NCI-H526 treated with DMSO at 0.1 percent for 48 hours (cell line): Measurements from ENCODE around the gene OXSR1.

Experiments used
- DNase-seq: peaks from one replicate; lab custom pipeline; 2025; lab: John Stamatoyannopoulos, UW

OXSR1 gene

DNA sequence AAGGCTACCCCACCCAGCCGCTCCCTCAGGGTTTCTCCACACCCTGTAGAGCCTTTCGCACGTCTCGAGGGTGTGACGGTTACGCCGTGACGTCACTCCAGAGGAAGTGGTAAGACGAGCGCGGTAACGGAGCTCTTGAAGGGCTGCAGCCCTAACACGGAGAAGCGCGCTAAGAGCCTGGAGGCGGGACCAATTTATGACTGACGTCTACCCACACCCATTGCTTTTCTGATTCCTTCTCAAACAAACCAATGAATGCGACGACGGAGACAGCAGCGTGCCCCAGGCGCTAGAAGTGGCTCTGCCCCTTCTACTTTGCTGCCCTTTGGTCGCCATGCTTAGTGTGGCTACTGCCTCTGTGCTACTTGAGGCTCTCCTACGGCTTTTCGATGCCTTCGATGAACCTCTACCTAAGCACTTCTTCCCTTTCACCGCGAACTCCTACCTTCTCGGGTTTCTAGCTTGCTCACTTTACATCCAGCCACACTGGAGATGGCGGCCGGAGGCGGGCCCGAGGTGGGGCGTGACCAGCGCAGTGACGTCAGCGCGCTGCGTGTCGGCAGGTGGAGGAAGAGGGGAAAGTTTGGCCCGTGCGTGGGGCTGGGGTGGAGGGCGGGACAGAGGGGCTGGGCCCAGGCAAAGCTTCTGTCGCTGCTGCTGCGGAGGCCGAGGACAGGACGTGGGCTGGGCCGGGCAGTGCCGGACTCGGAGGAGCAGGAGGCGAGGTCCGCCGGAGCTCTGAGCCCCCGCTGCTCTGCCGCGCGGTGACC is at the start of gene OXSR1:
TSS of gene OXSR1 (plus strand) at position 586 of the 770 bp plus-strand sequence. CDS start 340 bp downstream, outside the sequence.
- DNase-seq: peak; percentile 98

DNA sequence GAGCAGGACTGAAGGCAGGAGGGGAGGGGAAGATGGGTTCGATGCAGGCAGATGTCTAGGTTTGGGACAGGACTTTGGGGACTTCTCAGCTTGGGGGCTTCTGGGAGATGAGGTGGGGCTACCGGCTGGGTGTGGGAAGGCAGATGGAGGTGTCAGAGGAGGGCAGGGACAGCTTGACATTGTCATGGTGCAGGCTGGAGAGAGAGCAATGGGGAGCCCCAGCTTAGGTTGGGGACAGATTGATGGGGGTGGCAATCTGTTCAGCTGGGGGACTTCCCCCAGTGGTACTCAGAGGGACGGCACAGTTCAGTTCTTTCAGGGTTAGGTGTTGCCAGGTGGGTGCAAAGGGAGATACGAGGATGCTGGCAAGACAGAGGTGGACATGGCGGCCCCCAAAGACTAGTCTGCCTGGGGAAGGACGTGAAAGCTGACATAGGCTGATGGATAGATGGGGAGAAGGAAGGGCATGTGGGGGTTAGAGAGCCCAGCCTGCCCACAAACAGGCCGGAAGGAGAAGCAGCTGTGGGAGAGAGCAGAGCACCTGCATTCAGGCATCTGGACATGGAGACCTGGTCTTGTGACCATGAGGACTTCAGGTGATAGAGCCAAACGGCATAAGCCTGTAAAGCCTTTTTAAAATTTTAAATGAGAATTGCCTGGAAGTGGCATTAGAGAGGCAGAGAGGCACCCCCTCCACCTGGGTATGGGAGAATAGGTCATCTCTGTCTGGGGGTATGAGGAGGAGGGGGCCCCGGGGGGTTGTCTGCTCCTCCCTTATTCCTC is 49.5 kb upstream of the OXSR1 start:
- DNase-seq: no peak

DNA sequence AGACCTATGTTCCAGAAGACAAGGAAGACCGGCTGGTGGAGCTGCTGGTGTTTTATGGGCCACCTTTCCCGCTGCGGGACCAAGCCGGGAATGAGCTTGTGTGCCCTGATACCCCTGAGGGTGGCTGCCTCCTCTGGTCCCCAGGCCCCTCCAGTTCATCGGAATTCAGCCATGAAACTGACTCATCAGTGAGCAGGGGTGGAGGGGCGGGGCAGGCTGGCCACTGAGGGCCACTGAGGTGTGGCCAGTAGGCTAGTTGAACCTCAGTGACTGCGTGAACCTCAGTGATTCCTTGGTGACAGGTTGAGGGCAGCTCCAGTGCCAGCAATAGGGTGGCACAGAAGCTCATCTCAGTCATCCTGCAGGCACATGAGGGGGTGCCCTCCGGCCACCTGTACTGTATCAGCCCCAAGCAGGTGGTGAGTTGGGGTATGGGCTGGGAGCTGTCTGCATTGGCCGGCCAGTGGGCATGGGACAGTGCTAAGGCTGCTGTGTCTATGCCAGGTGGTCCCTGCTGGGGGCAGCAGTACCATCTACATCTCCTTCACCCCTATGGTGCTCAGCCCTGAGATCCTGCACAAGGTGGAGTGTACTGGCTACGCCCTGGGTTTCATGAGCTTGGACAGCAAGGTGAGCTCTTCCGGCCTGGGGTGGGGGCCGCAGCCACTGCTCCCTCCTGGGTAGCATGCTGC is 48.7 kb upstream of the OXSR1 start:
- no peak for DNase-seq

DNA sequence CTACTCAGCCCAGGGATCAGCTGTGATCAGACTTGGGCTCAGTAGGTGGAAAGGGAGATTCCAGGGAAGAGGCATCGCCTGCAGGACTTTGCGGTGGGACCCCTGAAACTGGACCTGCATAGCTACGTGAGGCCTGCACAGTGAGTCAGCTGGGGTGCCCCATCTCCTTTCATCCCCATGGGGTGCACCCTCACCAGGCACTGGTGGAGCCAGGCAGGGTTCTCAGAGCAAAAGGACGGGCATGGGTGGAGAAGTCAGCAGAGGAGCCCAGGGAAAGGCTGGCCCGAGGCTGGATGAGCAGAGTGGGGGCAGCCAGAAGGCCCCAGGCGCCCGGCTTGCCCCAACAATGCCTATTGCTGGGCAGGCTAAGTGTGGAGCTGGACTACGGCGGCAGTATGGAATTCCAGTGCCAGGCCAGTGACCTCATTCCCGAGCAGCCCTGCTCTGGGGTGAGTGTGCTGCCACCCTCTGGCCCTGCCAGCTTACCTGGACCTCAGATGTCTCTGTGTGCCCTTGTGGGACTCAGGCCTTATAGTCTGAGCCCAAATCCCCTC is 48.1 kb upstream of the OXSR1 start:
- no peak for DNase-seq

GRCh38 chr3:38117748-38118420 is 47.5 kb upstream of the OXSR1 start:
- DNase-seq: no peak

DNA sequence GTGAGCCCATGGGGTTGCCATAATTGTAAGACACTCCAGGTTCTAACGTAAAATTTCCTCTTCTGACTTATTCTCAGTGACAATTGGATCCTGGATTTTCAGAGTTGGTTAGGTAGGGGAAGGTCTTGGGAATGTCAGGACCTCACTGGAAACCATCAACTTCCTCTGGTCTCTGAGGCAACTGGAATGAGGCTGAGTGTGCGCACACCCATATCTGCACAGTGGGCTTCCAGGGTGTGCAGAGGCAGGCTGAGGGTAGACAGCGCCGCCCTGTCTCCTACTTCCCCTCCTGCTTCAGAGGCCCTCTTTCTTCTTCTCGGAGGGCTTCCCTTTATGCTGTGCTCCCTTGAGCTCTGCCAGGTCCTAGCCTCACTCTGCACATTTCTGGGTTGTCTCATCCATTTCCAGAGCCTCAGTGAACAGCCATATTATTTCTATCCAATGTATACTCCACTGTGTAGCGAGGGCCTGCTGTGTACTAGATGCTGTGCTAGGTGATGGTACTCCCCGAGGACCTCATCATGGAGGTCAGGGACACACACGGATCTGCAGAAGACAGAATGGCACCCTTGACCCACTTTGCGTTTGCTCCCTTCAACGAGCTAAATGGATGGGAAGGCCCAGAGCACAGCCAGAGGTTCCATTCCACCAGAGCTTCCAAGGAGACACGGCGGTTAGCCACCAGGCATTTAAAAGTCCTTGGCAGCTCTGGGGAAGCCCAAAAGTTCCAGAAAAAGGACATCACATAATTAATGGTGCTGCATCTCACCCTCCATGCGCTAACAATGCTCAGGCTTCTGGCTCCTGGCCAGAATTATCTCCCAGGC is 46.7 kb upstream of the OXSR1 start:
- no peak for DNase-seq

GRCh38 chr3:38119248-38119544 is 46.1 kb upstream of the OXSR1 start:
- DNase-seq: no peak

- DNase-seq: no peak
Observed at GRCh38 chr3:38119821-38120692, 45.3 kb upstream of the OXSR1 start.

- DNase-seq: no peak
Observed at GRCh38 chr3:38120693-38121450, 44.5 kb upstream of the OXSR1 start.

GRCh38 chr3:38121451-38121831 is 43.9 kb upstream of the OXSR1 start:
- no peak for DNase-seq

DNA sequence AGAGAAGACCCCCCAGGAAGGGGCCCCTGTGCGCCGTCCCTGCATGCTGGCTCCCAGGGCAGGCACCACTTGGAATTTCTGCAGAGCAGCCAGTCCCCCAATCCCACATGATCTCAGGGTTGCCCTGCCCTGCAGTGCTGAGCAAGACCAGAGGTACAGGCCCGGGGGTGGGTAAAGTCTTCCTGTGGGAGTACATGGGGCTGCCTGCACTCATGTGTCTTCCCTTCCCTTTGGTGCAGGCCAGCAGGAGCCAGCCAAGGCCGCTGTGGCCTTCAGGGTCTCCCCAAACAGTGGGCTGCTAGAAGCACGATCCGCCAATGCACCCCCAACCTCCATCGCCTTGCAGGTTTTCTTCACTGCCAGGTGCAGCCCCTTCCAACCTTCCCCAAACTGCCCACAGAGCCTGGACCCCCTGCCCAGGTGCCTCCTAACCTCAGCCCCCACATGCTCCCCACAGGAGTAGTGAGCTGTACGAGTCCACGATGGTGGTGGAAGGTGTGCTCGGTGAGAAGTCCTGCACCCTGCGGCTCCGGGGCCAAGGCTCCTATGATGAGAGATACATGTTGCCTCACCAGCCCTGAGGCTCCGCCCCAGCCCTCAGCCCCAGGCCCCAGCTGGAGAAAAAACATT is 43.4 kb upstream of the OXSR1 start:
- no peak for DNase-seq

DNA sequence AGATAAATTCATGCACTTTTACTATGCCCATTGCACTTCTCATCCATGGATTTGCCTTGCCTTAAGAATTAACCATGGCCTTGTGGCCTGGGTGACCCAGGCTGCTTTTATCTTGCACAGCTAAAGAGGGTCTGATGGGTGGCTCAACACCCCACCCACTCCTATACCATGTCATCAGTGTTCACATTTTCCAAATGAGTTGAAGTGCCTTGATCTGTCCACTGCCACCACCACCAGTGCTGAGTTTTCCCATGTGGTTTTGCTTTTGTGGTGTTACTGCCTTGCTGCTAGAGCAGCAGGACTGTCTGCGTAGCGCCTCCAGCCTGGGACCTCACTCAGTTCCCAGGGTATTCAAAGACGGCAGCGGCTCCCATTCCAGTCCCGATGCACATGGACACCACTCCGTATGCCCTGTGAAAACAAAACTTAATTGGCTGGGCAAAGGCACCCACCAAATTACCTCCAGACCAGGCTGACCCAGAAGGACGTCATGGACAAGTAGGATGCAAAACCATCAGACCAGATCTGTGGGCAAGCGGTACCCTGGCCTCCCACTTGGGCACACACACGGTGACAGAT is 42.5 kb upstream of the OXSR1 start:
- DNase-seq: no peak

DNA sequence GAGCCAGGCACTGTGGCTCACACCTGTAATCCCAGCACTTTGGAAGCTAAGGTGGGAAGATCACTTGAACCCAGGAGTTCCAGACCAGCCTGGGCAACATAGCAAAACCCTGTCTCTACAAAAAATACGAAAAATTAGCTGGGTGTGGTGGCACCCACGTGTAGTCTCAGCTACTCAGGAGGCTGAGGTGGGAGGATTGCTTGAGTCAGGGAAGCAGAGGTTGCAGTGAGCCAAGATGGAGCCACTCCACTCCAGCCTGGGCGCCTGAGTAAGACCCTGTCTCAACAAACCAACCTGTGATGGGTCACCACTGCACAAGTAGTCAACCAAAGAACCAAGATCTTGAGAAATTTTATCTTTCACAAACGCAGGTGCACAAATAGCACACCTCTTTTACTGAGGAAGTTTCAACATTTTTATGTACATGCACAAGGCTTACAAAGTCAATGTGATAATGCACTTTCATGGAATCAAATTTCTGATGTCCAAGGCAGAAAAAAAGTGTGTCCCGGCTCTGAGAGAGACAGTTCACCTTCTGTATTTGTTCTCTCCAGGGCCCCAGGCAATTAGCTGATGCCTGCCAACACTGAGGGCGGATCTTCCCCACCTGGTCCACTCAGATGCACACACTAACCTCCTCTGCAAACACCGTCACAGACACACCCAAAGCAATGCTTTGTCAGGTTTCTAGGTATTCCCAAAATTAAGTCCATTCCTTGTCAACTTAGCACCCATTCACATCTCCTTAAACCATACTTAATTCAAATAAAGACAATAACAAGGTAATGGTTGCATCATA is 40.8 kb upstream of the OXSR1 start:
- no peak for DNase-seq

DNA sequence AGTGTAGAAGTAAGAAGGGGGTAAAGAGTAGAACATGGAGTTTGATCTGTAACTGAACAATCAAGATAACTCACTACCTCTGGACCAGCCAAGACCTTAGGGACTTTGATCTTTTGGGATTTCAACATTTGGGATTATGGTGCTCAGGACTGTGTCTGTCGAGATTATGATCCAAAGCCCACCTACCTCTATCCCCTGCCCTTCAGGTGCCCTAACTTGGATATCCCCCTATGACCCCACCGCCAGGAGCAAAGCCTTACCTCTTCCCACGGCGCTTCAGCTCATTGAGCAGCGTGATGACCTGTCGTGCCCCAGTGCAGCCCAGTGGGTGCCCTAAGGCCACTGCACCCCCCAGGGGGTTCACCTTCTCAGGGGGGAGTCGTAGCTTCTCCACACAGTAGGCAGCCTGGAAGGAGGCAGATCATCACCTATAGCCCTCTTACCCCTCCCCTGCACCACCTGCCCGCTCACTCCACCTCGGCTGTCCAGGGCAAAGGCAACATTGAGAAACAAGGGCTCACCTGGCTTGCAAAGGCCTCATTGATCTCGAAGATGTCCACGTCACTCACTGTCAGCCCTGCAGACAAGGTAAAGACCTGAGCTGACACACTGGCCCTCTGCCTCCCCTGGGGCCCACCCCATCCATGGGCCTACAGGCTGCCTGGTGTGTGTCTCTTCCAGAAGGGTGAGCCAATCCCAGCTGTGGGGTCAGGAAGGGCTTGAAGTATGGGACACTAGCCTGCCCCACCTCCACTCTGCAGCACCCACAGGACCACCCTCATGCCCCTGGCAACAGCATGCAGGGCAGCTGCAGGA is 39.8 kb upstream of the OXSR1 start:
- no peak for DNase-seq

- DNase-seq: no peak
Observed at GRCh38 chr3:38126121-38126892, 39.0 kb upstream of the OXSR1 start.
